ENCODE results near the gene RRH.

RRH gene

DNA sequence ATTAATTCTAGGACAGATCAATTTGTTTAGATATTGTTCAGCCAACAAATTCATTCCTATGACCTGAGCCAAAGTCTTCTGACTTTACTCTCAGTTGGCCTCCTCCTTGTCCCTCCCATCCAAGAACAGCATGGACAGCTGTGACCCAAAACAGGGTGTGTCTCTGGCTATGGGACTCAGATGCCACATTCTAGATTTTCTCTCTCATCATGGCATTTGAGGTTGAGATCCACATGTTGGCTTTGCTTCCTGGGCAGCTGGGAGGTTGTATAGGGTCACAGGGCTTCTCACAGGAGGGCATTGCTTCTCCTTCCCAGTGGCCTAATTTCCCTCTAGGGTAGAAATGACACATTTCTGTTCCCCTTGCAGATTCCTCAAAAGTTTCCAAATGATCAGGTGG is 62.3 kb downstream of the RRH start:
- no peaks in the 10 kb centered on the region for H3K4me1 ChIP-seq (ENCODE audit: control insufficient read depth in 1 of 2, insufficient read depth in 1 of 2, low read depth in 1 of 2, low read length in 1 of 2)
- no peaks in the 10 kb centered on the region for H3K36me3 ChIP-seq
- TF ChIP-seq, protein P1, sequence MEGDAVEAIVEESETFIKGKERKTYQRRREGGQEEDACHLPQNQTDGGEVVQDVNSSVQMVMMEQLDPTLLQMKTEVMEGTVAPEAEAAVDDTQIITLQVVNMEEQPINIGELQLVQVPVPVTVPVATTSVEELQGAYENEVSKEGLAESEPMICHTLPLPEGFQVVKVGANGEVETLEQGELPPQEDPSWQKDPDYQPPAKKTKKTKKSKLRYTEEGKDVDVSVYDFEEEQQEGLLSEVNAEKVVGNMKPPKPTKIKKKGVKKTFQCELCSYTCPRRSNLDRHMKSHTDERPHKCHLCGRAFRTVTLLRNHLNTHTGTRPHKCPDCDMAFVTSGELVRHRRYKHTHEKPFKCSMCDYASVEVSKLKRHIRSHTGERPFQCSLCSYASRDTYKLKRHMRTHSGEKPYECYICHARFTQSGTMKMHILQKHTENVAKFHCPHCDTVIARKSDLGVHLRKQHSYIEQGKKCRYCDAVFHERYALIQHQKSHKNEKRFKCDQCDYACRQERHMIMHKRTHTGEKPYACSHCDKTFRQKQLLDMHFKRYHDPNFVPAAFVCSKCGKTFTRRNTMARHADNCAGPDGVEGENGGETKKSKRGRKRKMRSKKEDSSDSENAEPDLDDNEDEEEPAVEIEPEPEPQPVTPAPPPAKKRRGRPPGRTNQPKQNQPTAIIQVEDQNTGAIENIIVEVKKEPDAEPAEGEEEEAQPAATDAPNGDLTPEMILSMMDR (IDR thresholded peaks at IDR 0.05), result no peak
- H3K9me3 ChIP-seq, result no peaks in the 10 kb centered on the region
- no peaks in the 10 kb centered on the region for H3K27me3 ChIP-seq
- H3K27ac ChIP-seq, result no peak overlapping the region
- no peak overlapping the region for H3K4me3 ChIP-seq (ENCODE audit: low read depth in 1 of 2, low read length in 1 of 2)
